GM18508 (cell line): ENCODE results near the gene POU2AF1.
"Not testable (repeated sequence)": the region's sequence is repeated elsewhere in the genome, so short reads cannot be mapped to it uniquely, and the experiment has no call there.

Experiments used
- ATAC-seq: cut with Tn5 transposase; IDR thresholded peaks from one replicate; pipeline ENCODE4 v1.9.1; 2021; ENCODE audit warnings: moderate number of reproducible peaks; ENCODE audit not compliant: insufficient read depth, unreplicated experiment

The POU2AF1 gene

DNA sequence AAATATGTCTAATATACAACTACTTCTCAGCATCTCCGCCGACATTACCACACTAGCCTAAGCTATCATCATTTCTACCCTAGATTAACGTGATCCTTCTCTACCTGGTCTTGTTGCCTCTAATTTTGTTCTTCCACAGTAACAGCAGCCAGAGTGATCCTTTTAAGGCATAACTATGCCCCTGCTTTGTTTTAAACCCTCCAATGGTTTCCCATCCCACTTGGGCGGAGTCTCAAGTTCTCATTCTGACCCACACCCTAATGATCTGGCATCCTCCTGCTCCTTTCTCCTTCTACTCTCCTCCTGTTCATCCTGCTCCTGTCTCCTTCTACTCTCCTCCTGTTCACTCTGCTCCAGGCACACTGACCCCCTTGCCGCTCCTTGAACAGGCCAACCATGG is 31.9 kb upstream of the POU2AF1 start:
- ATAC-seq: no peak

DNA sequence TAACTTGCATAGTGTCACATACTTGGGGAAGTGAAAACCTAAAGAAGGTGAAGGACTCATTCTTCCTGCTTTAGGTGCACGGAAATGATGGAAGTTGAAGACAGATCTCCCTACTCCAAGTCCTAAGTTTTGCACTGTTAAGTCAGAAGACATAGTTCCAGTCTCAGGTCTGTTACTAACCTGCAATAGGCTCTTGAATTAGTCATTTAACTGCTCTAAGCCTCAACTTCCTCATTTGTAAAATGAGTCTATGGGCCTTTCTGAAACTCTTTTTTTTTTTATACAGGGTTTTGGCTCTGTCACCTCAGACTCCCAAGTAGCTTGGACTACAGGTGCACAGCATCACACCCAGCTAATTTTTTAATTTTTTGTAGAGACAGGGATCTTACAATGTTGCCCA is 30.8 kb upstream of the POU2AF1 start:
- peak; percentile 57 for ATAC-seq

DNA sequence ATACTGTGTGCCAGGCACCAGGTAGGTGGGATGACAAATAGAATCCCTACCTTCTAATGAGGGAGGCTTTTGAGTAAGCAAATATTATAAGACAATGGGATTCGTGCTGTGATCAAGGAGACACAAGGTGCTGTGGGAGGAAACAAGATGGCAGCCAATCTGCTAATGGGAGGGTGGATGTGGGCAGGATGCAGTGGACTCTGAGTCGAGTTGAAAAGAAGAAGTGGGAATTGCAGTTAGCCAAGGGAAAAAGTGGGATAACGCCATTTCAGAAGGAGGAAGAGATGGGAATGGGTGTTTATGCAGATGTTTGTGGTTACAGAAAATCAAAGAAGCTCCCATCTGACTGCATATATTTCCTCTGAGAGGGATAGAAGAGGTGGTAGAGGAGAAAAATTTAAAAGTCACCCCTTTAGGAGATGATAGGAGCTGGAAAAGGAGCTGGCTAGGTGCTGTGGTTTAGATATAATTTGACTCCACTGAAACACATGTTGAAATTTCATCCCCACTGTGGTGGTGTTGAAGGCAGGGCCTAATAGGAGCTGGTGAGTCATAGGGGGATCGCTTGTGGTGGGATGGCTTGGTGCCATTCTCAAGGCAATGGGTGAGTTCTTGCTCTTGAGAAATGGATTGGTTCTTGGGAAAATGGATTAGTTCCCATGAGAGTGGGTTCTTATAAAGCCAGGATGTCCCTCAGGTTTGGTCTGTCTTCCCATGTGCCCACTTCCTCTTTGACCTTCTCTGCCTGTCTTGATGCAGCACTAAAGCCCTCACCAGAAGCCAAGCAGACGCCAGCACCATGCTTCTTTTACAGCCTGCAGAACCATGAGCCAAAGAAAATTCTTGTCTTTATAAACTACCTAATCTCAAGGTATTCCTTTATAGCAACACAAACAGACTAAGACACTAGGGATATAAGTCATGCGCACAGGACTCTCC is 30.0 kb upstream of the POU2AF1 start:
- ATAC-seq: no peak

DNA sequence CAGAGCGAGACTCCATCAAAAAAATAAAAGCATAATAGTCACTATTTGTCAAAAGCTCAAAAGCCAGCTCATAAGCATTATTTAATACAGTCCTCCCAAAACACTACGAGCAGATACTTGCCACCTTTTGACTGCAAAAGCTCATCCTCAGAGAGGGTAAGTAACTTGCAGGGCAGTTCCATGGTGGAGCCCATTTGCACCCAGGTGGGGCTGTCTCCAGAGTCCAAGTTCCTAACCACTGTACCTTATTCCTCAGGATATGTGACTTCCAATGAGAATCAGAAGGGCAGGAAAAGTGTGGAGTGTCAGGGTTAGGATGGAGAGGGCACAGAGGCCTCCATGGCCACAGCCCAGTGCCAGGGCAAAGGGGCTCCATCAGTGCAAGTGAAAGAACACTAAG is 28.6 kb upstream of the POU2AF1 start:
- ATAC-seq: no peak

DNA sequence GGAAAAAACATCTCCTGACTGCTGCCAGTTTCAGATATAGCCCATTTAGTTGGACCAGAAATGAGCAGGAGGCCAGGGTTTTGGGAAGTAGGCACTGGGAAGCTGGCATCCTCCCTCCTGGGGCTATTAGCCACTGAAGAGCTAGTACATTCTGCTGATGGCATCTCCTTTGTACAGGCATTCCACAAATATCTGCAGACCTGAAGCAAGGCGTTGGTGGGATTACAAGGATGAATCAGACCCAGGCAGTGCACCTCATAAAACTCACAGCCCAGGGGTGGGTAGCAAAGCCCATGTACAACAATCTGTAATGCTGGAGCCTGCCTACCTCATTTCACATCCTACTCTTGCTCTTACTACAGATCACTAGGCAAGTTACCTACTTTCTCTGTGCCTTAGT is 27.5 kb upstream of the POU2AF1 start:
- no peak for ATAC-seq

DNA sequence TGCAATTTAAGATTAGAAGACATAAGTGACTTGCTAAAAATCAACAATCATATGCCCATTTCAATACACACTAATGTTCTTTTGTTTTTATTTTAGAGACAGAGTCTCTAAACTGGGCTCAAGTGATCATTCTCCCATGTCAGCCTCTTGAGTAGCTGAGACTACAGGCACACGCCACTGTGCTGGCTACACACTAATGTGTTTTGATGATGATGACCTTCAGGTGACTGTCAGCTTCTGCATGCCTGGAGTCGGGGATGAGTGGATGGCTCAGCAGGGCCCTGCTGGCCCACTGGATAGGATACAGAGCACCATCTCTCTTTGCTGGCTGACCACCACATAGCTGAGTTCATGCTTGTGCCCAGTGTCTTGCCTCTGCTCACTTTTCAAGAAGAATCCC is 27.0 kb upstream of the POU2AF1 start:
- ATAC-seq: no peak

DNA sequence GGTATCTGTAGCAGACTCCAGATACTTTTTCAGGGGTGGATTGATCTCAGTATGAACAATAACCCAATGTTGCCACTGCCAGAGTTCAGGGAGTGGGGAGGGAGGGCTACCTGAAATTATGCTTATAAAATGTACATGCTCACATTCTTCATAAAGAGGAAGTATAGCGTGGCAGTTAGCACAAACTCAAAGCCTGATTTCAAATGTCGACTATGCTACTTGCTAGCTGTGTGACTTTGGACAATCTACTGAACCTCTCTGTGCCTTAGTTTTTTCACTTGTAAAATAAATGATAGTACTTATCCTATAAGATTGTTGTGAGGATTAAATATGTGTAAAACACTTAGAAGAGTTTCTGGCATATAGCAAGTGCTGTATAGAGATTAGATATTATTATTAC is 26.5 kb upstream of the POU2AF1 start:
- no peak for ATAC-seq

DNA sequence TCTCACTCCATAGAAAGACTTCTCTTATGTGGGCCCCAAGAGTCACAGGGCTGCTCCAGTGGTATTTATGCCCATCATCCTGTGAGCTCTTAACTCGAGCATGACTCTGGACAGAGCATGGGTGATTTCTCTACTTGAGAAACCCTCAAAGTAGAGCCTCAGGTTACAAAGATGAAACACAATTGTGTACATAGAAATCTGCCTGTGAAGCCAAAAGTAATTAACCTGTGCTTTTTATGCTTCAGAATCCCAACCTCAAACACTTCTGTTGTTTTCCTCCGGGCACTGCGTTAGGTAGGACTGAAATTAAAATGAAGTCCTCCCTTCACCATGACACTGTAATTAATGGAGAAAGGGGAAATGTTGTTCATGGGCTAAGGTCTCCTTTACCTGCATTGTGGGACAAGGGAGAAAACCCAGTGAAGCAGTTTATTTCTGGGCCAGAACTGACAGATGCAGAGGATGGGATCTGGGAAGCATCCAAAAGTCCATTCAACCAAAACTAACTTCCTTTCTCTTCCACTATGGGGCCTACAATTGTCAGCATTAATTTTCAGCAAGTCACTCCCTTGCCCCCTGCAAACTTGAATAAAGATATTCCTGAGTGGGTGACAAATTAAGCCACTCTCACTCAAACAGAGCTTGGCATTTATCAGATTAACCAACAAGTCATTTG is 24.1 kb upstream of the POU2AF1 start:
- no peak for ATAC-seq

DNA sequence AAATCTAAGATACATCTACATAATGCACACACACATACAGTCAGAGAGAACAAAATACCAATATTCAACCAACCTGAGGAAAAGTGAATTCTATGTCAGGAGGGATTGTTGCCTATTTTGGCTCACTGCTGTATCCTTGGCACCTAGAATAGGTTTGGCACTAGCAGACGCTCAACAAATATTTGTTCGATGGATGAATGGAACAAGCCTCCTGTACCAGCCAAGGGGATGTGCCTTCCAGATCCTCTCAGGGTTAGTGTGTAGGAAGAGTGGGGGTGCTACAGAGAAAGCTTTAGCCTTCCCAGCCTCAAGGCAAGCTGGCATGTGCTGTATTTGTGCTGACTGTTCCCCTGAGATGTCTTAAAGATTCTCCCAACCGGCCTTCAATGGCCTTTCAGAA is 23.3 kb upstream of the POU2AF1 start:
- ATAC-seq: no peak

DNA sequence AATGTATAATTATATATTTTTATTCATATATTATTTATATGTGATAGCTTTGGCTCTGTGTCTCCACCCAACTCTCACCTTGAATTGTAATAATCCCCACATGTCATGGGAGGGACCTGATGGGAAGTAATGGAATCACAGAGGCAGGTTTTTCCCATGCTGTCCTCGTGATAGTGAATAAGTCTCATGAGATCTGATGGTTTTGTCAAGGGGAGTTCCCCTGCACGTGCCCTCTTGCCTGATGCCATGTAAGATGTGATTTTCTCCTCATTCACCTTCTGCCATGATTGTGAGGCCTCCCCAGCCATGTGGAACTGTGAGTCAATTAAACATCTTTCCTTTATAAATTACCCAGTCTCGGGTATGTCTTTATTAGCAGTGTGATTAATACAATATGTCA is 22.9 kb upstream of the POU2AF1 start:
- not testable (repeated sequence) for ATAC-seq

DNA sequence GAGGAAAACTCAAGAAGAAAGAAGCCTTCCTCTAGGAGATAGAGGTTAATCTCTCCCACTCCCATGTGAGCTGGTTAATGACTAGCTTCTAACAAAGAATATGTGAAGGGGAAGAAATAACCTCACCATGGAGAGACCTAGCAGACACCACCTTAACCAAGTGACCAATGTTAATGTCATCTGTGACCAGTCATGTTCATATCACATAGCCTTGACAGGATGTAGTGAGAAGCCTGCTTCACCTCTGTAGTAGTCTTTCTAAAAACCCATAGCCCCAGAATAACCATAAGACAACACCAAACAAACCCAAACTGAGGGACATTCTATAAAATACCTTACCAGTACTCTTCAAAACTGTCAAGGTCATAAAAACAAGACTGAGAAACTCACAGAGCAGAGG is 21.5 kb upstream of the POU2AF1 start:
- ATAC-seq: no peak

DNA sequence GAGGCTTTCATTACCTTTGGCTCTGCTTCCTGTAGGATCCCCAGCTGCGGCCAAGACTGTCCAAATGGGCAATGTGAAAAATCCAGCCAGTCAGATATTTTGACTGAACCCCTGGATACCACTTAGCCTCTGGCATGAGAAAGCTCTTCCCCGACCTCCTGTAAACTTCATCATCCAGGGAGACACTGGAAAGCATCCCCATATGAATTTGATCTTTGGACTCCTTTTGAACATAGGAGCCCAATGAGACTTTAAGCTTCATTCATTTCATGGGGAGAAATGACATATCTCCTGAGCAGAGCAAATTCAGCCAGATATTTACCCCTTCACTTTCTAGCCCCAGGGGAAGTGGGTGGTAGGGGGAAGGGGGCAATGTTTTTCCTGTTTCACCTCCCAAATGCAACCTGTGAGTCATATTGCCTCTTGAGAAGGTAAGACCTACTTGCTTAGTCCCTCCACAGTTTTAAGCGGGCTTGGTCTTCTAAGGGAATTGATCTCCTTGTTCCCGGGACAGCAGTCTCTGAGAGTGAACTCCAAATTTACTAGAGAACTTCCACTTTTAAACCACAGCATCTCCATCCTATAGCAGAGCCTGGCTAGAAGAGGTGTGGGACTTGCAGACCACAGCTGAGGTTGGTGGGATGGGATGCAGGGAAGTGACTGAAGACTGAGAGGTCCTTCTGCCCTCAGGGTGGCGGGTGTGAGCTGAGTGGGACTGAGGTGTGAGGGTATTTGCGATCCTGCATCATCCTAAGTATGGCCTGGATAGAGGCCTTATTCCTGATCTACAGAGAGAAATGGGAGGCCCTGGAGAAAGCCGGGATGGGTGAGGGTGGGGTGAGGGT is 20.3 kb upstream of the POU2AF1 start:
- ATAC-seq: no peak

DNA sequence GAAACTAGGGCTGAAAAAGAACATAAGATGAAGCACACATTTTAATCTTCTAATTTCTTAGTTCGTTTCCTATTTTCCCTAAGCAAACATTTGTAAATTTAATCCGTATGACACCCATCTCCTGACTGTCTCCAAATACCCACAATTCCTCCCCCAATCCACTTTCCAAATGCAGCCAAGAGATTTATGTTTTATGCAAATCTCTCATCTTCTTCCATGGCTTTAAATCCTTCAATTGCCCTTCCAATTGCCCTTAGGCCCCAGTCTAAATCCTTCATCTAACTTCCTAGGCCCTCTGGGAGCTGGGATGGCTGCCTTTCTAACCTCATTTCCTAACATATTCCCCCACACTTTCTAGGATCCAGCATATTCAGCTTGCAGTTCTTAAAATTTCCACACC is 18.0 kb upstream of the POU2AF1 start:
- ATAC-seq: no peak

DNA sequence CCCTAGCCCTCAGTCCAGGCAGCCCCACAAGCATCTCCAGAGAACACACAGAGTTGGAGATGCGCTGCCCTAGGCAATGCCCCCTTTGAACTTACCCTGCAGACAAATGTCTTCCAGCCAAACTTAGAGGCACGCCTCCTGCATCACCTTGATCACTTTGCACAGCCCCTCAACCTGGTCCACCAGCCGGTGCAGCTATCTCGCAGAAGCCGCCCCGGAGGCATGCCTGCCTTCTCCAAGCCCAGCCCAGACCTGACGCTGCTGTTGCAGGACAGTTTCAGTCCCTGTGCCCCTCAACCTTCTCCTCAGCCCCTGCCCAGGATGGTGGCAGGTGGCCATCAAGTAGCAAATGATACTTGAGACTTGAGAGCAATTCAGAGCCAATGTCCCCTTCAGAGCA is 16.7 kb upstream of the POU2AF1 start:
- ATAC-seq: no peak

DNA sequence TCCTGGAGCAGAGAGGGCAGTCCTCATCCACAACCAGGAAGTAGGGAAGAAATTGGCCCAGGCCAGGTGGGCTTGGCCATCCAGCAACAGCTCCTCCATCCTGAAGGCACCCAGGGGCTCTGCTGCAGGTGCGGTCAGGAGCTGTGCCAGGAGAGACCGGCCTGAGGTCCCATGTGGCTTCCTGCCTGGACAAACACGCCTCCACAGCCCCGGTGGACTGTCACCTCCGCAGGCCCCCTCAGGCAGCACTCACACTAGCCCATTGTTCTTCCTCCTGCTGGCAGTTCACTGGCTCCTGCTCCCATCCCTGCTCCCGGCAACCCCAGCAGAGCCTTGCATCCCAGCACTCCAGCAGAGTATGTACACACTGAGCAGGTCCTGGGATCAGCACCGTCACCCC is 16.0 kb upstream of the POU2AF1 start:
- ATAC-seq: no peak

DNA sequence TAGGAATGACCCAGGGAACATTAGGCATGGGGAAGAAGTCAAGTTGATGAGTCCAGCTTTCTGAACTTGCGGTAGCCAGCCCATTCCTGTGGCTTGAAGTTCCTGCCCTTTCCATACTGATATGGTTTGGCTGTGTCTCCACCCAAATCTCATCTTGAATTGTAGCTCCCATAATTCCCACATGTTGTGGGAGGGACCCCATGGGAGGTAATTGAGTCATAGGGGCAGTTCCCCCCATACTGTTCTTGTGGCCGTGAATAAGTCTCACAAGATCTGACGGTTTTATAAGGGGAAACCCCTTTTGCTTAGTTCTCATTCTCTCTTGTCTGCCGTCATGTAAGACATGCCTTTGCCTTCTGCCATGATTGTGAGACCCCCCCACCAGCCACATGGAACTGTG is 15.1 kb upstream of the POU2AF1 start:
- ATAC-seq: not testable (repeated sequence)

DNA sequence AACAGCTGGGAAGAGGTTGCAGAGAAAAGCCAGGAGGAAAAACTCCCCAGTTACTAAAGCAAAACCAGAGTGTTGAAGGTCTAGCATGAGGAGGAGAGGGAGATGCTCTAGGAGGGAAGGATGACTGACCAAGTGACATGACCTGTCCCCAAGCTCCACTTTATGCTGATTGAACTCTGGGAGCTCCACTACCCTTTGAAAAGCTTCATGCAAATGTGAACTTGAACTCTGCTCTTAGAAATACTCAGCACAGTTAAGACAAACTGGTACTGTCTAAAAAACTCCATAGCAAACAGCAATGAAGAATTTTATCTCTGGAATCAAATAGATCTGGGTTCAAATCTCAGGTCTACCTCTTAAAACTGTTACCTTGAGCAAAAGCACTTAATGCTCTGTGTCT is 14.5 kb upstream of the POU2AF1 start:
- ATAC-seq: no peak

DNA sequence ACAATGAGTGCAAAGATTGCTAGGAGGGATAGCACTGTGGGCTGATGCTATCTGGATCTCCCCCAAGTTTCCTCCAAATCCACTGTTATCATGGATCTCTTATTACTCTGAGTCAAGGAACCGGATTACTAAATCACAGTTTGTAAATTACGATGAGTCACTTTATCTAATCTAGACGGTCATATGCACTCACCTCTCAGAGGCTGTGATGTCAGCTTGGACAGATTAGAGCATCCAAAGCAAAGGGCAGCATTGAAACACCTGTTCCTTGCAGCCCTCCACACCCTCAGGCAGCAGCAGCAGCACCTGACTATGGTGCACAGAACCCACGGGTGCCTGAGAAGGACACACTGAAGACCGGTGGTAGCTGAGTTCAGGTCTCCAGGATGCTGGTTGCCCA is 14.0 kb upstream of the POU2AF1 start:
- ATAC-seq: no peak

DNA sequence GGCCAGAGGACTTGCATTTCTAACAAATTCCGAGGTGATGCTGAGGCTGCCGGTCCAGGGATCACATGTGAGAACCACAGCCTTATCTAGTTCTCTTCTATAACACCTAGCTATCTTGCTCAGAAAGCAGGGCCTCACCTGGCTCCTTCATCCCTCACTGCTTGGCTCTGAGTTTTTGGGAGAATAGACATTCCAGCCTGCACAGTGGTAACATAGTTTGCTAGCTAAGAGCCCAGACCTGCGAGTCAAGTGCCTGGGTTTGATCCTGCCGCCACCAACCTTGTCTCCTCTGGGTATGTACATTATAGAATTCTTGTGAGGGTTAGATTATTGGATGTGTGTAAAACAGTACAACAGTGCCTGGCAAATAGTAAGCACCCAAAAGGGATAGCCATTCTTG is 13.5 kb upstream of the POU2AF1 start:
- no peak for ATAC-seq

DNA sequence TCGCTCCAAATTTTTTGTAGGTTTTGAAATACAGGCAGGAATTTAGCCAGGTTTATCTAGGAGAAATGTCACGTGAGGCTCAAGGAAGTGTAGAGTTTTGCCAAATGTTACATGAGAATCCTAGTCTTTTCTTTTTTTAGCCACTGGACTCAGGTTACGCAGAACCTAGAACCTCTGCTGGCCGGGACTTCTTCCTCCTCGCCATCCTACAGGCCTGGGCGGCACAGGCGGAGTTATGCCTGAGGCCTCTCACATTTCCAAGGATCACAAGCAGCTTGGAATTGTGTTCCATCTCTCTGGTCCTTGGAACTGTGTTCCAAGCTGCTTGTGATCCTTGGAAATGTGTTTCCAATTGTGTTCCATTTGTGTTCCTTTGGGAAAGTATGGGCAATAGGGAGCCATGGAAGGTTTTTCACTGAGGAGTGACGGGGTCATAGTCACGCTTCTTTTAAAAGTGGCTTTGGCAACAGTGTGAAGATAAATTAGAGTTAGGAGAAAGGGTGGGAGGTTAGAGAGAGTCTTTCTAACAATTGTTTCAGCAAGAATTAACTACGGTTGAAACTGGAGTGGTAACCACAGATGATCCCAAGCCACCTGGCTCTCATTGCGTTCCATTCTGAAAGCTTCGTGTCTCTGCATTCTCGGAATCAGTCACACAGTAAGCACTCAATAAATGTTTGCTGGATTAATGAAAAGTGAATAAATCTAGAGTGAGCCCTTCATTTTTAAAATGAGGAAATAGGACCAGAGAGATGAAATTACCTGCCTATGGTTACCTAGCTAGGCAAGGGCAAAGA is 12.5 kb upstream of the POU2AF1 start:
- no peak for ATAC-seq
